ENCODE measurements around the gene ATF6B.
A peak's percentile ranks its signal among the peaks of the same experiment; 100 is the strongest.

DNA sequence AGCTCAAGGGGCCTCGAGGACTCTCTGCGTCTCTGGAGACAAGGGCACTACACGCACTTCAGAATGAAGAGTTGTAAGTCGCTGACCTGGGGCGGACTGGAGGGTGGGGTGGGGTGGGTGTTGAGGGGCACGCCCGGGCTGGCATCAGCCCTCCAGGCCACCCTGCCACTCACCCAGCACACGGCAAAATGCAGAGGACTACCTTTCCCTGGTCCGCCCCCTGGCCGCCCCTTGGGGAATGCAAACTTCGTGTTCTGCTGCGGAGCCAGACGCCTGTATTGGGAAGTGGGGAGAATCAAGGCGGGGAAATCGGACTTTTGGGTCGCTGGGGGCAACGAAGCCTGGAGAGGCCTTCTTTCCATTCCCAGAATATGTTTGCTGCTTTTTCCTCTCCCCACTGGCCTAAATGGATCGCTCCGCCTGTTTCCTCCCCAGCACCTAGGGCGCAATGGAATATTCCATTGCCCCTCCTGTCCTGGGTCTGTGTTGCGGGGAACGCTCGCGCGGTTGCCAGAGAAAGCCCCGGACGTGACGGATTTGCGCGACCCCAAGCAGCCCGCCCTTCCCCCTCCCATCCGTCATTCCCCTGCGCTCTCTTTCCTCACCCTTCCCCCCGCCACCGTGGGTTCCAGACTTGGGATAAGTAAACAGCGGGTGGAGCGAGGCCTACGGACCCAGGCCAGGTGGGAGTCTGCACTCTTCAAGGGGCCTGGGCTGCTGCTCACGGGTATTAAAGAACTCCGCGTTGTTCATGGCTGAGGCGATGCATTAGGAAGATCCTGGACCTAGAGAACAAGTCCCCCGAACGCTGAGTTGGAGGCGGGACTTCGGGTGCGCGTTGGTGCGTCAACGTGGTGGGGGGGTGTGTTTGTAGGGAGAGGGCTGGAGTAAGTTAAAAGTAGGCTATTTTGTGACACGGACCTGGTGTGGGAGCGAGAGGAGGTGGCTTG, 25.8 kb upstream of the ATF6B start, which contains the start of gene PPT2:
- peak; percentile 85 for TF ChIP-seq POLR2A (IDR thresholded peaks at IDR 0.05; ENCODE audit: low read length)
- TF ChIP-seq GATA1 (IDR thresholded peaks at IDR 0.05; ENCODE audit: low read depth, low read length) = no peak
